Retina (tissue), 1 donor: ENCODE data around the gene GPR151.
"Not testable (repeated sequence)": the region's sequence is repeated elsewhere in the genome, so short reads cannot be mapped to it uniquely, and the experiment has no call there.

Source experiments
- DNase-seq: peaks from one replicate; pipeline ENCODE4 v3.0.0-alpha.2; 2016

The GPR151 gene

DNA sequence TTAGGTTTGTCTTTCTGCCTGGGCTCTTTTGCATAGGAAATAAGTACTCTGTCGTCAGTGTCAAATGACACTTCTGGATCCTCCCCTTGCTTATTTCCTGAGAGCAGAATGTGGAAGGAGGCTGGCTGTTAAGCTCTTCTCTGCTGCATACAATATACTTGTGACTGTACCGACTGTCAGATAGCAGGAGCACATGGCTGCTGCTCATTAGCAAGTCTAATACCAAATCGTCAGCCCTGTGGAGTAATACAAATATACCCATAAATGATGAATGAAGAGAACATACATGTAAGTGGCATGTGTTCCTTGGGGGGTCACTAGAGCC, at the start of gene GPR151:
TSS of gene GPR151 (minus strand) at position 40 of the 325 bp plus-strand sequence. CDS start 77 bp downstream, outside the sequence.
- no peak for DNase-seq

DNA sequence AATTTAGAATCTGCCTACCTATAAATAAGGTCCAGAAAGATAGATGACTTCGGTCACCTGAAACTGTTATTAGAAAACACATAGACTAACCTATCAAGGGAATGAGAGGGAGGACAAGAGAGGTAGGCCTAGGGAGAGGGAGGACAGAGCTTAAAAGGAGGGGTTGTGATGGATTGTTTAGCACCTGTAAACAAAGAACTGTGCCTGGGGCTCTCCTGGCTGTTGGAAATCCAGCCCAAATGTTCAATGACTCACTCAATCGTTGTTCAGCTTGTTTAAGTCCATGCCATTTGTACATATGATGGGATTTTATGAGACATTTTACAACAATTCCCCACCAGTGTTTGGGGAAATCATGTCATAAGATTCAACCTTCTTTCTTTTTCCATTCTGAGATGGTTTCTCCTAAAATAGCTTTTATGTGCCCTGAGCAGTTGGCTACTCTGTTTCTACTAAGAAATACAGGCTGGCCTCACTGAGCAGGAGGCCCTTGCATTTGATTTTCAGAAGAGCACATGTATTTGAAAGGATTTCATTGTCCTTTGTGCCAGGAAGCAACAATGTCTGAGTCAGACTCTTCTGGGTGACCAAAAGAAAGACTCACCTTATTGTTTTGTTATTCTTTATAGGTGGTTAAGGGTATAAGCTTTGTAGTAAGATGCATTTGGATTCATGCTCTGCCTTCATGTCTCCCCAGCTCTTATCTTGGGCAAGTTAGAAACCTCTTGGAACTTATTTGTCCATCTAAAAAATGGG, 48.2 kb upstream of the GPR151 start:
- no peak for DNase-seq

DNA sequence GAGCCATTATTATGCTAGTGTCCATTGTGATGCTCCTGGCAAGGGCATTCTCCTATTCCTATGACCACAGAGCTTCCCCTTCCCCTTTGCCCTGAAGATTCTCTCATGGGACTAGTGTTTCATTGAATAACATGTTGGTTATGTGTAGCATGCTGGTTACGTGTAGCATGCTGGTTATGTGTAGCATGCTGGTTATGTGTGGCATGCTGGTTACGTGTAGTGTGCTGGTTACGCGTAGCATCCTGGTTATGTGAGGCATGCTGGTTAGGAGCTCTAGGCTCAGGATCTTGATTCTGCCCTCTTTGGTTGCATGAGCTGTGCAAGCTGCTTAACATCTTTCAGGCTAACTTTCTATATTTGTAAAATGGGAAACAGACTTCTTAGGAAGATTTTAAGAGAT, 46.5 kb upstream of the GPR151 start:
- DNase-seq, result no peak

DNA sequence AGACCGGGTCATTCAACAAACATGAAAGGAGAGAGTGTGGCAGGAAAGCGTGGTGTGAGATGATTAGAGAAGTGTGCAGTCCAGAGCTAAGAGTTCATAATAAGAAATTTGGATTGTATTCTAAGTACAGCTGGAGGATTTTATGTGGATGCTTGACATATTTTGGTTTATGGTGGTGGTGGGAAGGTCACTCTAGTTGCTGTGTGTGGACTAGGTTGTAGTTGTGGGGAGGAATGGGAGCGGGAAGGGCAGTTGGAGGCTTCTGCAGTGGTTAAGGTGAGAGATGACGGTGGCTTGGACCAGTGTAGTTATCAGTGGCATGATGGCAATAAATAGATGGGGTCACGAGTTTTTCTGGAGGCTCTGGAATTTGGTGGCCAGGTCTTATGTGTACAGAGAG, 45.7 kb upstream of the GPR151 start:
- DNase-seq, result no peak

DNA sequence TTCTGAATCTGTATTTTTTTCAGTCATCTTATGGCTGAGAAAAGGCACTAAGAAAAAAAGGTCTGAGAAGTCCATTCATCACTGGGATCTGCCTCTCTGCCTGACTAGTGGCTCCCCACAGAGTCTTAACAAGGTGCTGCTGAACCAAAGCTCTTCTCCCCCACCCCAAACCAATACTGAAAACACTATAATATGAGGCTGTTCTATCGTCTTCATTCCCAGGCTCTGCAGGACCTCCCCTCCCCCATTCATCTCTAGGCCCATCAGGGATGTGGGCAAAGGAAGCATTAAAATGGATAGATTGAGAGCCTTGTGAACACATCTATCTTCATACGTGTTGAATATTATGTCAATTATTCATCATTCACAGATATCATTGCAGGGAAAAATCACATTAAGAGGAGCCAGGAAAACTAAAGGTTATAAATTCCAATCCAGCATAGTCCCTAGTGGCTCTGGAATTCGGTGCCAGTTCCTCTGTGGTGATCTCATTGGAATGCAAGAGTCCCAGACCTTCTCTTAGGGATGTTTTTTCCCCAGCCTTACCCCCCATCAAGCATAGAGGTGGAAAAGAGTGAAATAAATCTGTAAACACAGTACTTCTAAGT, 44.3 kb upstream of the GPR151 start:
- DNase-seq, result no peak

DNA sequence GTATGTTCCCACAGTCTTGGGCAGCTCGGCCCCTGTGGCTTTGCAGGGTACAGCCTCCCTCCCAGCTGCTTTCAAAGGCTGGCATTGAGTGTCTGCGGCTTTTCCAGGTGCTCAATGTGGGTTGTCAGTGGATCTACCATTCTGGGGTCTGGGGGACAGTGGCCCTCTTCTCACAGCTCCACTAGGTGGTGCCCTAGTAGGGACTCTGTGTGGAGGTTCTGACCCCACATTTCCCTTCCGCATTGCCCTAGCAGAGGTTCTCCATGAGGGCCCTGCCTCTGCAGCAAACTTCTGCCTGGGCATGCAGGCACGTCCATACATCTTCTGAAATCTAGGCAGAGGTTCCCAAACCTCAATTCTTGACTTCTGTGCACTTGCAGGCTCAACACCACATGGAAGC, 40.9 kb upstream of the GPR151 start:
- not testable (repeated sequence) for DNase-seq

DNA sequence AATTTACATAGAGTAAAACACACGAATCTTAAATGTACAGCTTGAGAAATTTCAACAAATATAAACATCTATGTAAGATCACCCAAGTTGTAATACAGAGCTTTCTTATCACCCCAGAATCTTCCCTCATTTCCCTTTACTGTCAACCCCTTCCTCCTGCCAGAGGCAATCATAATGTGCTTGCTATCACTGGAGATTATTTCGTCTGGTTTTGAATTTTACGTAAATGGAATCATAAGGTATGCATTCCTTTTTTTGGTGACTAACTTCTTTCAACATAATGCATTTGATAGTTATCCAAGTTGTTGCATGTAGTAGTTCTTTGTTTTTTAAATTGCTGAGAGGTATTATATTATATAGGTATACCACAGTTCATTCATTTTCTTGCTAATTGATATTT, 37.5 kb upstream of the GPR151 start:
- DNase-seq, result no peak

DNA sequence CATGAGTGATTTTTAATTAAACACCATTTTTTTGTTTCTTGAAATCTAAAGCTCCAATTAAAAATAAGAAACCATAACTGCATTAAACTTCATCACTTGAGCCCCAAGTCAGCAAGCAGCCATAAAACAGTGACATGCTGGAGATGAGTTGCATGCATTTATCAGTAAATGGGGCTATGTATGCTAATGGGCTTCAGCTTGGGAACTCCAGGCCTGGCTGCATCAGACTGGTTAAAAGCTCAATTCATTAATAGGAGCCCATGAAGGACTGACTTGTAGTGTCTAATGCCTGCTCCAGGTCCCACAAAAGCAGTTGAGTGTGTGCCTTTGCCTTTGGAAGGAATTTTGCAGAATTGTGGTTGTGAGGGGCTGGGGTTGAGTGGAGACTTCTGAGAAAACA, 33.6 kb upstream of the GPR151 start:
- DNase-seq, result no peak

DNA sequence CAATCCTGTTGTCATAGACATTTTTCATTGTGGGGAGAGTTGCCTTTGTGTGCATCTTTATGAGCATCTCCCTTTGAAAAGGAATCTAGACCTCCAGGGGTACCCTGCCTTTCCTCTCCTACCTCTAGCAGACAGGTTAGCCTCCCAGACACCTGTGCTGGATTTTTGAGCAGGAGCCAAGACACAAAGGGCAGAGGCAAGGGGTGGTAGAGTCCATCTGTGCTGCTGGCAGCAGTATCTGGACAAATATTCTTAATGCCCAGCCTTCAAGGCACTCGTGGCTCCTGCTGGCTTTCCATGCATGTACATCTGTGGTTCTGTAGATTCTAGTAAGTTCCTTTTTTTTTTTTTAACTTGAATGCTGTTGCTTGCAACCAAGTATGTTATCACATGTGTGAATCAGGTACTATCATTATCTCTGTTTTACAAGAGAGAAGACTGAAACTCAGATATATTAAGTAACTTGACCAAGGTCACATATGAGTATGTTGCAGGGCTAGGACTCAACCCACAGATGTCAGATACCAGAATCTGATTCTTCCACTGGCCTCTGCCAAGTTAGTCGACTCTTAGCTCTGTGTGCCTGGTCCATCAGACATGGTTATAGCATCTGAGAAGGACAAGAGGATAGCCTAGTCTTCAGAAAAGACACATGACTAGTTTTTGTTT, 32.9 kb upstream of the GPR151 start:
- DNase-seq, result no peak

DNA sequence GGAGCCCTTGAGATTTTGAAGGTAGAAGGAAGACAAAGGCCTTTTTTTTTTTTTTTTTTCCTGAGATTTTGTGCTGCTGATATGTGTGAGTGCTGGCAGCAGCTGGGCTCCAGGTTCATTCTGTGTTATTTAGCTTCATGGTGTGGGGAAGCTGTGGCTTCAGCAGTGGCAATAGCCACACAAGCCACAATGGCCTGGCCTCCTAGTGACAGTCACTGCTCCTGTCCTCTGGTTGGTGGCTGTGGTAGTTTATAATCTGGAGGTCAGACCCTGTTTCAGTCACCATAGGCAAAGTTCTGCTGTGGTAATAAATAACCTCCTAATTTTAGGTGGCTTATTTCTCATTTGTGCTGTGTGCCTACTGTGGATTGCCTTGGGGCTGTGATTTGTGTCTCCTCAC, 28.2 kb upstream of the GPR151 start:
- DNase-seq, result no peak

DNA sequence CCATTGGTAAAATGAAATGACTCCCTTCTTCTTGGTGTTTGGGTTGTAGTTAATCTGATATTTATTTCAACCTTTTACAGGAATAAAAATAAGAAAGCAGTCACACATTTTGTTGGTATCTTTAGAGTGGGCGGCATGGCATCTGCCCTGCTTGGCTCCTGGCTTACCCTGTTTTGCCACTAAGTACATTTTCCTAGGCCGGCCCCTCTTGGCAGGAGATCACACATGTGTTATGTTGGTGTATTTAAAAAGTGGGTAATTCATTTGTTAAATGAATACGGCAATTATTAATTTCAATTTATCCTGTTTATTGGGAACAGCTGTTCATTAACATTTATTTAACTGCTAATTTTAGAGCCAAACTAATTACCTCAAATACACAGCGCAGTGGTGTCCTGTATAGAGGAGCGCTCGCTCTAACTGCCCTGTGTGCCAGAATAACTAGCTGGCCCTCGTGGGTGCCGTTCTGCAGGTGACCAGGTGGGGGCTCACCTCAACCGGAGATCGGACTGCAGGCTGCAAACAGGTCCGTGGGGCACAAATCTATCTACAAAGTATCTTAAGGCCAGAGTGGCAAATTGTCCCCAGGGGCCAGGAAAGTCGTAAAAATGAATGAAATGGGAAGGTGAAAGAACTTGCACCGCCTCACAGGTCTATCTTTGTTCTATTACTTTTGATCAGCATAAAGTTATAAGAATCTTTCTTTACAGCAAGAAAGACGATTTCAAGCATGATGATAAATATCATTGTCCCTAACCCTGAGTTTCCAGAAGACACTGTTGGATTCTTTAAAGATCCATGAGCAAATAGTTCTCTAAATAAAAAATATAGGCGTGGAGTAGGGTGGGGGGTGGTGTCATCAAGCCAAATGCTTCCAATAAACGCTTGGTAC, 26.2 kb upstream of the GPR151 start:
- DNase-seq, result peak; percentile 84

DNA sequence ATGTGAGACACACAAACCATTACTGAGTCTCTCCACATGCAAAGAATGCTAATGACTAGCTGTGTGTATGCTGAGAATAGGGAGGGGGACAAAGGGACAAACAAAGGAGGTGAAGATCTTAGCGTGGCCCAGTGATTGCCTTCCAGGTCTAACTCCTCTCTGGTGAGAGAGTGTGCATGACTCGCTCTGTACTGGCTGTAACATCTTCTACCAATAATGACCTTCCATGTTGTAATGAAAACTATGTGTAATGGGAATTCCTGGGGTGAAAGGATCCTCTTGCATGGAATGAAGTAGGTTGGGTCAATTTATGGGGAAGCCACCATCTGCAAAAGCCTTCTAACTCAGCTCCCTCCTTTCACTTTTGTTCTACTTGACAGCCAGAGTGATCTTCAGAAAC, 24.4 kb upstream of the GPR151 start:
- DNase-seq, result no peak

DNA sequence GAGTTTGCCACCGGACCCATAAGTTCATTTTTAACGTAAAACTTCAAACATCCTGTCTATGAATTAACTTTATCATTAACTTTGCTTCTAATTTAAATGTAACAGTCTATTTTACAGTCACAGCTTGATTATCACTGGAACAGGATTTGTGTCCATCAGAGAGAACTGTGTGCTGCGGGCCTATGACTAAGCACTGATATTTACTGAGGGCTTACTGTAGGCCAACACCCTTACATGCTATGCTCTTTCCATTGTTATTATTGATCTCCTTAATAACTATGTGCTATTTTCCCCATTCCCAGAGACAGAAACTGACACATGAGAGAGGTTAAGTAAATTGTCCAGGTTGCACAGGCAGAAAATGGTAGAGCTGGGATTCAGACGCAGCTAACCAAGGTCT, 24.0 kb upstream of the GPR151 start:
- no peak for DNase-seq

DNA sequence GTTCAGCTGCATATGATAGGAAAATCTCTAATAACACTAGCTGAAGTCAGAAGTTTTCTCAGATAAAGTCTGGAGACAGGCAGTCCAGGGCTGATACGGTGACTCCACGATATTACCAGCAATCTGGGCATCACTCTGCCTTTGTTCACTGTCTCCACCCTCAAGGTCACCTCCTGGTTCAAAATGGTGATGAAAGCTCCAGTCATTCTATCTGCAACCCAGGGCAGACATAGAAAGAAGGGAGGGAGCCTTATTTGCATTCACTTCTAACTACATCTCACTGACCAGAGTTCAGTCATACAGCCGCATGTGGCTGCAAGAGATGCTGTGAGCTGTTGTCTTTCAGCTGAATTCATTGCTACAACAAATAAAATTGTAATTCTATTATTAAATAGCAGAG, 22.4 kb upstream of the GPR151 start:
- DNase-seq, result no peak

DNA sequence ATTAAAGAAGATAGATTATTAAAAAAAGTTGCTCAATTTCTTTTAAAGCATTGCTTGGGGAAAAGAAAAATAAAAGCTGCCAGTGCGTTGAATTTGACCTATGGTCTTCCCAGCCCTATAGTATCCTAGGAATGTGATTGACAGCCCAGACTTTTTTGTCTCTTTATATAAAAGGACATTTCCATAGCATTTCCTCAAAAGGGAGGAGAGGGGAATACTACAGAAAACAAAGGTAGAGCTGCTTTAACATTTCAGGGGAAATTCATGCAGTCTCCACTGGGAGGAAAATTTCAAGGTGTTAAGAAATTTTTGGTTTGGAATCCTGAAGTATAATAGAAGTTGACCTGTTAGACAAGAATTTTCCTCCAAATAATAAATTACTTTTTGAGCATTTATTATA, 17.9 kb upstream of the GPR151 start:
- no peak for DNase-seq

DNA sequence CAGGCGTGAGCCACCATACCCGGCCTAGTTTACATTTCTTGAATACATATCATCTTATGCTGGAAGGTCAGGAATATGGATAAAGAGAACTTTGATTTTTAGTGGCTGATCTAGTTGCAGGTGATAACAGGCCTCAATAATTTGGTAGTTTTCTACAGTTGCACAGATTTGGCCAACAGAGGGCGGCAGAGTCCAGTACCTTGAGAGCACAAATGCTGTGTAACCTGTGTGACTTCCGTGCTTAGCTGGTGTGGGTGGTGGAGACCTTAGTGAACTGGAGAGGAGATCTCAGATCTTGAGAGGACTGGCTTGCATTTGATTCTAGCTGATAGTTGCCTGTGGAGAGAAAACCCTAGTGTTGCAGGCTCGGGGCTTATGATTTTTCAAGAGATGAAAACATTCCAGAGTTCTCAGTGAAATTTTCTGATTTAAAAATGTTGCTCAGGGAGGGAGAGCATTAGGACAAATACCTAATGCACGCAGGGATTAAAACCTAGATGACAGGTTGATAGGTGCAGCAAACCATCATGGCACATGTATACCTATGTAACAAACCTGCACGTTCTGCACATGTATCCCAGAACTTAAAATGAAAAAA, 17.4 kb upstream of the GPR151 start:
- DNase-seq, result peak; percentile 65

DNA sequence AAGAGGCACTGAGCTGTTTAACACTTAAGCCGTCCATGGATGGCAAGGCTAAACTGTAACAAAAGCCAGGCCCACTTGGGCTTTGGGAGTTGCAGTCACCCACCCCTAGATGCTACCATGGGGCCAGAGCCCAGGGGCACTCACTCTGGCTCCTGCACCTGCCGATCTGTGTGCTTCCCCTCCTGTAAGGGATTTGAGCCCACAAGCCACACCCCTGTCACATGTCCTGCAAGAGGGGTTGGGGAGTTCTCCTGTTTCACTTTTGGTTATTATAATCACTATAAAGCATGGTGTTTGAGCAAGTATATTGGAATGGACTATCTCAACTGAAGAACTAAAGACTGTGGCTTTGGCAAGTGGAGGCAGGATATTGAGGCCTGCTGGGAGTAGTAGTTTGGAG, 14.0 kb upstream of the GPR151 start:
- no peak for DNase-seq

DNA sequence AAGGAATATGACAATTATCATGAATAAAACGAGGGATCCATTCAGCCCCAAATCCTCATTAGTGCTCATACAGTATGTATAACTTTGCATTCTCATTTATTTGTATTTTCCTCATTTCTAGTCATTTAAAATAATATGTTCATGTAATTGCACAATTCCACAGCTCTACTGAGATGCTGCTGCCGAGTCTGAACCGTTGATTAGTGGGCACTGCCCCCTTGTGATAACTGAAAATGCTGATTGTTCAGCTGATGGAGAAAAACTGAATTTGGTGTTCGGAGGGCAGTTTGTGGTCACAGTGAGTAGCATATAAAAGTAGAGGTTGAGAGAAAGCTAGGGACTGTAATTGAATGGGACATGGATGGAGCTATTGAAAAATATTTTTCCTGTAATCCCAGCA, 12.2 kb upstream of the GPR151 start:
- DNase-seq, result no peak

DNA sequence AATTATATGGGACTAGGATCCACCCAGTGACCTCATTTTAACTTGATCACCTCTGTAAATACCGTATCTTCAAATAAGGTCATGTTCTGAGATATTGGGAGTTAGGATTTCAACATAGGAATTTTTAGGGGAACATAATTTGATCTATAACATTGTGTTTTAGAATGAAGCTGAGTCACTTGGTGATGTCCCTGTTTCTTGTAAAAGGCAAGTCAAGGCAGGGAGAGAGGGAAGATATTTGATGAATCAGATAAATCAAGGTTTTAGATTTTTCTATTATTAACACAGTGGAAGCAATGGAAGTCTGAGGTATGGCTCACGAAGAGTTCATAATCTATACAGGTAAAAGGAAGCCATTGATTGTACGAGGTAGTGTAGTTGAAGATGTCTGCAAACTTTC, 11.8 kb upstream of the GPR151 start:
- no peak for DNase-seq

DNA sequence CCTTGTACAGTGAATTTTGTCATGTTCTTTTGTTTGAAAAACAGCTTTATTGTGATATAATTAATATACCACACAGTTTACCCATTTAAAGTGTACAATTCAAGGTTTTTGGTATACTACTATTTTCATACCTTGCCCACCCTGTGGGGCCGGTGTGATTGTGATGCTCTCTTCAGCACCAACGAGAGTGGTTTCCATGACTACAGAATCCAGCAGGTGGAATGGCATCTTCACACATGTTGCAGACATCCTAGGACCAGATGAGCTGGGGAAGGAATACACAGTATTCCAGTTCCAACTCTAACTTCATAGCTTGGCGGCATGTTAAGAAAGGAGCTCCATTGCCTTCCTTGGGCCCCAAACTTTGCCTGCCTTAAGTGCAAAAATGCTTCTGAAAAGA, 7.7 kb upstream of the GPR151 start:
- DNase-seq, result no peak

DNA sequence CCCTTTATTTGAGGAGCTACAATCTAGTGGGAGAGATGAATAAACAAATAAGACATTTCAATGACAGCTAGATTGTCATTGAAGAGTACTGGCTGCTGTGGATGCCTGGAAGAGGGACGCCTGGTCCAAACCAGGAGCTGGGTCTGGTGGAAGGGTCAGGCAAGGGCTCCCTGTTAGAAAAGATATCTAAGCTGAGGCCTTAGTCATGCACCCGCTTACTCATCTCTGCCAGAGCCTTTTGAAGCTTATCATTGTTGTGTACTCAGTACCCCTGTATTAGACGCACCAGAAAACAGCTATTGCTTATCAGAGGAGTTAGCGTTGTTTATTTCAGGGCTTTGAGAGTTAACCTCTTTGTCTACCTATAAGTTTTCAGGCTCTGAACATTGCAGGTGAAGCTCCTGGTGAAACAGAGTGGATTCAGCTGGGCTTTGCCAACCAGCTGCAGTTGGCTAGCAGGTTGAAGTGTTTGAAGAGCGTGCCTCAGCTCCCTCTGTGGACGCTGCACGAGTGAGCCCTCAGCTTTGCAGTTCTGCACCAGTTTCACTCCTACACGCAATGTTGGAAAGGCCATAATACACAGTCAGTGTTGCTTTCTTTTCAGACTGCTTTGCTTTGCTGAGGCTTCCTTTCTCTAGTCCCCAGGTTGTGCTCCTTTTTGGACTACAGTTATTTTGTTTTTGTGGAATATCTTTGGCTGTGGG, 5.6 kb upstream of the GPR151 start:
- no peak for DNase-seq

DNA sequence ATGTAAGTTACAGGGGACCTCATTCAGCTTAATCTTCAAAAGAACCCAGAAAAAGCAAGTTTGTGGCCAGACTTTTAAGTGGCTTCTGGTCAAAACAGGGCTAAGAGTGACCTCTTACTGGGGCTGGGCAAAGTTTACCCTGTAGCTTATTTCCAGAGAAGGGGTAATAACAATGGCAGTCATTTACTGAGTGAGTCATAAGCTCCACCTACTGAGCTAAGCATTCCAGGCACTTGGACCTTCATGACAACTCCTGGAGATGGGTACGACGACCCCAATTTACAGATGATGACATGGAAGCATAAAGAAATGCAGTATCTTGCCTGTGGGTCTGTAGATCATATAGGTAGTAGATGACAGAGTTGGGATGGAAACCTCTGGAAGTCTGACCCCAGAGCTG, 4.7 kb upstream of the GPR151 start:
- DNase-seq, result no peak
